CD4-positive, alpha-beta T cell treated with Interleukin-6 for 4 hours (primary cell): Measurements from ENCODE around the gene GLRX3.

ENCODE experiments used
- DNase-seq: peaks from one replicate; pipeline ENCODE4 v3.0.0-alpha.2; 2020; ENCODE audit warnings: mixed read lengths

GLRX3 gene

GRCh38 chr10:130213286-130214080 lies 77.3 kb downstream of the GLRX3 start:
- DNase-seq: no peak

DNA sequence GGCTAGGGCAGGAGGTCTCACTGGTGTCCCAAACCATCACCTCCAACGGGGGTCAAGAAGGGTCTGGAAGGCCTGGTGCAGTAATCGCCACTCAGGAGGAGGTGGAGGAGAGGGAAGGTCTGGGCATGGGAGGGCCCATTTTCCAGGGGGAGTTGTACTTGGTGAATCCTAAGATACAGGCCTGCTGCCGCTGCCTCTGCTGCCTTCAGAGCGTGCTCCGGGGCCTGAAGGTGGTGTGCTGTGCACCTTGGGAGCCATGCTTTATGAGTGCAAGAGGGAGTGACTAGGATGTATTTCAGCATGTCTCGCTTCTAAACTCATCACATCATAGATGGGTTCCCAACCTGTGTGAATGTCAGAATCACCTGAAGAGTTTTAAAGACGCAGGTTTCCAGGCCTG lies 78.2 kb downstream of the GLRX3 start:
- DNase-seq: no peak

GRCh38 chr10:130215151-130215930 lies 79.2 kb downstream of the GLRX3 start:
- no peak for DNase-seq

DNA sequence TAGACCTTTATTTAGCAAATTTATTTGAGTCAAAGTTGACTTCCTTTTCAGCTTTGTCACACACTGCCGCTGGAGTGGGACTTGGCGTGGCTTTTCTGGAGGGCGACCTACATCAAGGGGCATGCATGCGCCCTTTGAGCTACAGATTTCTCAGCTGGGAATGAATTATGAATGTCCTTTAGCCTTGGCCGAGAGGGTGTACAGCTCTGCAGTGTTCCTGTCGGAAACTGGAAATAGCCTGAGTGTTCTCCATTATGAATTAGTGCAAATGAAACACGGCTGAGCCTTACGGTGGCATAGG lies 79.7 kb downstream of the GLRX3 start:
- no peak for DNase-seq

DNA sequence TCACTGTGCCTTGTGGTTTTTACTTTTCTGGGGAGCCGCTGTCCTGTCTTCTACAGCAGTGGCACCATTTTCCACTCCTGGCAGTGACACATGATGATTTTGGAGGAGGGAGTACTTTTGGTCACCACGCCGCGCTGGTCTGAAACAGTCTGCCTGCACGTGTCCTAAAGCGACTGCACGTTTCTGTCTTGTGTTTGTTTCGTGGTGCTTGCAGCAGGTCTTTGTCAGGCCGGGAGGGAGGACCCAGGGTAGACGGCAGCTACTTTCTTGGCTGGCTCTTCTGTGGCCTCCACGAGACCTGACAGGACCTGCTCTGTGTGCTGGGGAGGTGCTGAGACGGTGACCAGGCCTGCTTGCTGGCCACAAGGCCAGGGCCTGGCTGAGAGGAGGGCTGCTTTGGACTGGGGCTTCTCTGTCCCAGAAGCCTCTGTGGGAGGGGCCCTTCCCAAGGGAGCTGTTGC lies 82.0 kb downstream of the GLRX3 start:
- DNase-seq: no peak

GRCh38 chr10:130218936-130219335 lies 82.7 kb downstream of the GLRX3 start:
- no peak for DNase-seq

DNA sequence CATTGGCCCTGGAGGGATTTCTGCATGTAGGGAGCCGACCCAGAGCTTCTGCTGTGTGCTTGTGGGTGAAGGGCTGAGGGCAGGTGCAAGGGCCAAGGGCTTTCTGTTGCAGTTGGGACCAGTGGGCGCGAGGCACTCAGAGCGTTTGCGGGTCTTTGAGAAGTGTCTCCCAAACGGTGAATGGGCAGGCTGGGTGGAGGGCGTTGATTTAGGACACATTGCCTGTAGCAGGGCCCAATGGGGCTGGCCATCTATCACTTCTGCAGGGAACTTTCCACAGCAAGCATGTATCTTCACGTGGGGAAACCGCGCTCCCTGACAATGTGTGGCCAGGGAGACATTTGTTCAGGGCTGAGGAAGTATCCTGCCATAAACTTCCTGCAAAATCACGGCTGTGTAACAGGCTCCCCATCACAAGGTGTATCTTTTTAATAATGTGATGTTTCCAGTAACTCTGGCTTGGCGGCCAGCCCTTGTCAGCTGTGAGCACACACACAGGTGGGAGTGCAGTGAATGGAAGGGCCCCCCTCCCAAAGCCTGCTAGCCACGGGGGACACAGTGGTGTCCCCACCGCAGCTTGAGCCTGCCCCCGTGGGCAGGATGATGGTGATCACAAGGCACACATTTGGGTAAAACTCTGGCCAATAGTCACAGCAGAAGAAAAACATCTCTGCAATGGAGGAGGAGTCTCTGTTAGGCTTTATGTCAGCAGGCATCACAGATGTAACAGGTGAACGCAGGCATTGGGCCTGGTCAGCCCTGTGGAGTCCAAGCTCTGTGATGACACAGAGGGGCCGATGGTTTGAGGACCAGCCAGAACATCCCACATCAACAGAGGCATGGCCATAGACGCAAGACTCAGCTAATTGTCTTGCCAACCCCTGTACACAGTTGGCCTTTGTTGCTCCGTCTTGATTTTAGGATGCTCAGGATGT lies 84.3 kb downstream of the GLRX3 start:
- no peak for DNase-seq

DNA sequence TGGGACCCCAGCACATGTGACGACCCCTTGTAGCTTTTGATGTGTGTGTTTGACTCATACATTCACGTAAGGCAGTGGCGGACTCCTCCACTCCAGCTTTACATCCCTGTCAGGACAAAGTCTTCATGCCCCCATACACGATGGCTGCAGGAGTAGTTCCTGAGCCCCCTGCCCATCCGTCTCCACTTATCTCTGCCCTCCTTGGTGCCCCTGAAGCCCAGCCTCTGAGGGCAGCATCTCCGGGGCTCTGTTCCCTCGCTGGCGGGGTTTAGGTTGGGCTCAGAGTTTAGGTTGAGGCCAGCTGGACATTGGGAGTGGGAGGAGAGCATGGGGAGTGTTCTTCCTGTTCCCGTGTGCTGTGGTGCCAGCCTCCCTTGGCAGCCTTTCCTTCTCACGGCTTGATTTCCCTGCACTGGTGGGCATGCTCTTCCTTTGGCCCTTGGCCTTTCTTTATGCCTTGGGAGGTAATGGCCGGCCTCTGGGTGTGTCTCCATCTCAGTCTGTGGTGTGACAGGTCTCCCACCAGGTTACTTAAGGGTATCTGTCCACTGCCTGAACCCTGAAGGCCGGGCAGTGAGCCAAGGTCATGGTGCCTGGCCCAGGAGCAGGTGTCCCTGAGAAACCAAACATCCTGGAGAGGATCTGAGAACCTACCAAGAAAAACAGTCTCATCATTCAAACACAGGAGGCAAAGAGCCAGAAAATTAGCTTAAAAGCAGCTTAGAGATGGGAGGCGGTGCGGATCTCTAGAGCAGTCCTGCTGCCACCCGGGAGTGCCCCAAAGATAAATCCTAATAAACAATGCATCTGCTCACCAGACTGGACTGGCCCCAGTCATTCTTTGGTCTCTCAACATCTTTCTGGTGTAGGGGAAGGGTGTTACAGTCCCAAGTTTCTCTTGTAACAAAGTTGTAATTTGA lies 85.5 kb downstream of the GLRX3 start:
- DNase-seq: no peak

GRCh38 chr10:130222381-130222780 lies 86.2 kb downstream of the GLRX3 start:
- no peak for DNase-seq

DNA sequence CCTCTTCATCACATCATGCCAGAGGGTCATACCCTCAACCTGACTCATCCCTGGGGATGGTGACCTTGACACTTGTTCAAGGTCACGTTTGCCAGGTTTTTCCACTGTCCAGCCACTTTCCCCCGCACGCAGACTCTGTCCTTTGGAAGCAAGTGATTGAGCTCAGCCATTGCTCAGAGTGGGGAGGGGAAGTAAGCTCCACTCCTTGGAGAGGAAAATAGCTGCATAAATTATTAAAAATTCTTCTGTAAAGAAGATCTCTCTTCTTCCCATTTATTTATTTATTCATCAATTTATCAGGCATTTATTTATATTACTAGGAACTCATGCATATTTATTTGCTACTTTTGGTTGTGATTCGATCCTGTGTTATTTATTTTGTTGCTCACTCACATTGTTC lies 88.0 kb downstream of the GLRX3 start:
- DNase-seq: no peak

GRCh38 chr10:130226012-130226411 lies 89.8 kb downstream of the GLRX3 start:
- no peak for DNase-seq

DNA sequence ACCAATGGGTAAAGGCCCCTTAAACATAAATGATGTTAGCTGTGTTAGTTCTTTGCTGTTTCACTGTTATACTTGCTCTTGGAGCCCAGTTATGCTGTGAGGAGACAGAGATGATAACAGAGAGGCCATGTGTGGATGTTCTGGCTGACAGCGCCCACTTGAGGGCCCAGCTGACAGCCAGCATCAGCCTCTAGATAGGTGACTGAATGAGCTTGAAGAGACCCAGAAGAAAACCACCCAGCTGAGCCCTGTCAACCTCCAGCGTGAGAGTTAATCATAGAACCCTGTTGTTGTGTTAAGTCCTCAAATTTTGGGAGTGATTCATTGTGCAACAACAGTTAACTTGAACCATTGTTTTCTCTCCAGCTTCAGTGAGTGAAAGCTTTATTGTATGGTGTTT lies 91.7 kb downstream of the GLRX3 start:
- no peak for DNase-seq
